Hematopoietic multipotent progenitor cell treated with erythropoietin and hydrocortisone succinate and interleukin-3 and kit ligand, for 8 days (in vitro differentiated cells): Measurements from ENCODE around the gene PTH2R.
"Not testable (repeated sequence)": the region's sequence is repeated elsewhere in the genome, so short reads cannot be mapped to it uniquely, and the experiment has no call there.

Source experiments
- DNase-seq: peaks from one replicate; pipeline ENCODE4 v3.0.0-alpha.2; 2015

Gene PTH2R

GRCh38 chr2:208406474-208407451, at the start of gene PTH2R:
TSS of gene PTH2R (plus strand) at chr2:208406792. CDS start at chr2:208407044, 252 bp downstream.
- no peak for DNase-seq

DNA sequence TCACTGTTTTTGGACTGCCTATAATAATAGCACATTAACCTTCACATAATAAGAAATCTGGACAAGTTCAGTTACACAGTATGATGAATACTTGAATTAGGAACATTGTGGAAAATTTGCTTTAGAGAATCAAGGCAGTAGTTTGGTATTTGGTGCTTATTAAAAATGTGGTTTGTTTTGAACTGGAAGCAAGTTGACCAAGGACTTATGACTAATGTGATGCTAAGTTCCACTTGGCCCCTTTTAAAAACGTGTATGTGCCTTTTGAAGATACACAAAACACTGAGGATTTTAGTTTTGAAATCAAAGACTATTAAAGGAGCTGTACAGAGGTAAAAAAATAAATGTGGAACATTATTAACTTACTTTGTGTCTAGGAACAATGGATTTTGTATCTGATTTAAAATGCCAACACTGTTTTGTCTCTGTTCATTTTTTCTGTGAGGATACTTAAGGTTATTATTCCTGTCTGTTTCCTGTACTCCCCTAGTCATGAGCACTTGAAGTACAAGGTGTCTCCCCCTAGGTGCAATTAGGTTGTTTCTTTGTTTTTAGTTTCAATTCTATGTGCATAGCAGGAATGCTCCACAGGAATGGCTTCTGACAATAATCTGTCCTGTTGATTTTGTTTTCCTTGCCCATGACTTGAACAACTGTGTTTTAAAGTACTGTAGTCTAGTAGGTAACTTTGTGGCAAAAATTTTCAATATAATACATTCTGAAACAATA, 49.6 kb upstream of the PTH2R start:
- DNase-seq: no peak

DNA sequence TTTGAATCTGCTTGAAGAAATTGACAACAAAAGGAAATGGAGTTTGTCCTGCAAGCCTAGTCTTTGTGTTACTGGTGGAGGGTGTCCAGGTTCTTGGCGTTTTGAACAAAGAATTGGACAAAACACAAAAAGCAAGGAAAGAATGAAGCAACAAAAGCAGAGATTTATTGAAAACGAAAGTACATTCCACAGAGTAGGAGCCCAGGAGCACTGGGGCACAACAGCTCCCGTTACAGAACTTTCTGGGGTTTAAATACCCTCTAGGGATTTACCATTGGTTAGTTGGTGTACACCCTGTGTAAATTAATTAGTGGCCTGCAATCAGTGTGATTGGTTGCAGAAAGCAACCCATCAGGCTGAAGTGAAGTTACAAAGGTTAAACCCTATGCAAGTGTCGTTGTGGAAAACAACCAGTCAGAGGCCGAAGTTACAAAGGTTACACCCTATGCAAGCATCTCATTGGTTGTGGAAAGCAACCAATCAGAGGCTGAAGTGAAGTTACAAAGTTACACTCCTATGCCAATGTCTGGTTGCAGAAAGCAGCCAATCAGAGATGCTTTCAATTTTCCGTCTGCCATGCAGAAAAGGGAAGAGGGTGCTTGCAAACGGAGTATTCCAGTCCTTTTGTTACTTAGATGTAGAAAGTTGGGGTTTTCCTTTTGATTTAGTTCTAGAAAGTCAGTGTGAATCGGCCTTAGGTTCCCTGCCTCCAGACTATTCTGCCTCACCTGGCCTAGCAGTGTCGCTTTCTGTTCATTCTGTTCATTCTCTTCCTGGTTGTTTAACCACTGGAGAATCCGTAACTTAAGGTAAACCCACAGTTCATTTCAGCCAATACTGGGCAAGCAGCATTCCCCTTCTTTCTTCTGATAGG, 47.6 kb upstream of the PTH2R start:
- no peak for DNase-seq

DNA sequence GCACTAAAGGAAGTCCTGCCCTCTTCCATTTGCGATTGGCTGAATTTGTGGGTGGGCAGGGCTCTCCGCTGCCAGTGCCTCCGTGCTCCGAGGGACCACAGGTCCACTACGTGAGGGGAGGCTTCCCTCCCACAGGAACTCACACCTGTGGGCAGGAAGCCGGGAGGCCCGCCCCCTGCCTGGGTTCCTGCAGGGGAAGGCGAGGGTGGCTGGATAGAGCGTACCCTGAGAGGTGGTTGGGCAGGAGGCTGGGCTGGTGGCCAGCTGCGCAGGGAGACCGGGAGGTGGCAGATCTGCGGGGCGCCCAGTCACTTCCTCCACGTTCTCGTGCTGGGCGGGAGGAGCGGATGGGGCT, 47.0 kb upstream of the PTH2R start:
- peak; percentile 44 for DNase-seq

GRCh38 chr2:208360259-208361076, 46.1 kb upstream of the PTH2R start:
- DNase-seq: no peak

DNA sequence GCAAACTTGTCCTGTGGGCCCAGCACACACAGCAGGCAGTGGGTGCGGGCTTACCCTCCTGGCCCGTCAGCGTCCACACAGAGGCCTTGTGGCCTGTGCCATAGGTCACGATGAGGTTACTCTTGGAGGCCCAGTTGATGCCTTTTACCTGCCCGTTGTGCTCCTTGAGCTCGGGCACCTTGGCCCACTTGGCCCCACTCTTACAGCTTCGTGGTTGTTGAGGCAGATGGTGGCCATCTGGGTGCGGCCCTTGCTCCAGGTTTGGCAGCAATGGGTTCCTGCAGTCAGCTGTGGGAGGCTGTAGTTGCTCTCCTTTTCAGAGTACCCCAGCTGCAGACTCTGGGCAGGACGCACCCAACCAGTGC, 45.5 kb upstream of the PTH2R start:
- no peak for DNase-seq

- DNase-seq: peak; percentile 57
Measured at GRCh38 chr2:208363485-208363884, 43.1 kb upstream of the PTH2R start.

DNA sequence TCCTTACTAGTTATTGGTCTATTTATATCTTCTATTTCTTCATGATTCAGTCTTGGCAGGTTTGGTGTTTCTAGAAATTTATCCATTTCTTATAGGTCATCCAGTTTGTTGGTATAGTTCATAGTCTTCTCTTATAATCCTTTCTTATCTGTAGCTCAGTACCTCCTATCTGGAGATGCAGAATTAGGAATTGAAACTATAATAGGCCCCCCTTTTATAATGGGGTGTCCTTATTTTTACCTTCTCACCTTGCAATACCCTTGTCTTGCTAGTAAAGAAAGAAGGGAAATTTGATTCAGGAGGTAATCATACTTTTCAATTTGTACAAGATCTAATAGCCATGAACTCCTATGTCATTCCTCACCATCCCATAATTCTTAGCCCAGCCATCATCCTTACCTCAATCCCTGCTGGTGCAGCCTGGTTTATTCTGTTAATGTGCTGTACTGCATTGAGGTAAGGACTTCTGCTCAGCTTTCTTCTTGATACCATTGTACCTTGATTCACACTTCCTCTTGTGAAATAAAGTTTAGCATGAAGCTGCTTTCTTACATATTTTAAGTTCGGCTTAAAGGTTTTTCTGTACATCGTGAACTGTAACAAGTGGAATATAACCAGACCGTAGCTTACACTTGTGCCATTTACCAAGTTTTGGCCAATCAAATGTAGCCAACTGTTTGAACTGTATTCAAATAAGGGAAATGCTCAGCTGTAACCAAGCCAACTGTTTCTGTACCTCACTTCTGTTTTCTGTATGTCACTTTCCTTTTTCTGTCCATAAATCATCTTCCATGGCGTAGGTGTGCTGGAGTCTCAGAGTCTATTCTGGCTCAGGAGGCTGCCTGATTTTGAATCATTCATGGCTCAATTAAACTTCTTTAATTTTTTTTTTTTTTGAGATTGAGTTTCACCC, 40.1 kb upstream of the PTH2R start:
- DNase-seq: no peak

GRCh38 chr2:208369091-208369490, 37.5 kb upstream of the PTH2R start:
- no peak for DNase-seq

GRCh38 chr2:208370881-208371633, 35.5 kb upstream of the PTH2R start:
- peak; percentile 80 for DNase-seq

GRCh38 chr2:208371634-208371935, 35.0 kb upstream of the PTH2R start:
- no peak for DNase-seq

- DNase-seq: peak; percentile 57
Measured at GRCh38 chr2:208373460-208374089, 33.0 kb upstream of the PTH2R start.

DNA sequence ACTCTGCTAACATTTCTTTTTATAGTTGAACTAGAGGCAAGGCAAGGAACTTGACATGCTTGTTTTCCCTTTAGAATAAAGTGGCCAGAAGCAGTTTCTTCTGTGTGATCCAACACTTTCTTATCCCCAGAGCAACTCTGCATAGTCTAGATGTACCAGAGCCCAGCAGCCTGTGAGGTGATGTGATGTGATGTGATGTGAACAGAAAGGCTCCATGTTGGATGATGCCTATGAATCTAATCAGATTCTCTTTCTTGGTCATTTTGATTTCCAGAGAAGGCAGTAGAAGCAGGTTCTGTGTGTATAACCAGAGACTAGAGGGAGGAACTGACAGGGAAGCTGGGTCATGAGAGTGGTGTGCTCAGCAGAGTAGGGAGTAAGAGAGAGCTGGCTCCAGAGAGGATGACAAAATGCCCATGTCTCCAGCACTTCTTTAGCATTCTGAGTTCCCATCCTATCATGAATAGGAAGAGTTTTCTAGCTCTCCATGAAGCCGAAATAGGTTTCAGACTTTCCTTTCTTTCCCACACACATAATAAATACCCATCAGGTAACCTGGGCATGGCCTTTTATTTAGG, 31.0 kb upstream of the PTH2R start:
- no peak for DNase-seq

GRCh38 chr2:208377344-208377860, 29.2 kb upstream of the PTH2R start:
- not testable (repeated sequence) for DNase-seq

DNA sequence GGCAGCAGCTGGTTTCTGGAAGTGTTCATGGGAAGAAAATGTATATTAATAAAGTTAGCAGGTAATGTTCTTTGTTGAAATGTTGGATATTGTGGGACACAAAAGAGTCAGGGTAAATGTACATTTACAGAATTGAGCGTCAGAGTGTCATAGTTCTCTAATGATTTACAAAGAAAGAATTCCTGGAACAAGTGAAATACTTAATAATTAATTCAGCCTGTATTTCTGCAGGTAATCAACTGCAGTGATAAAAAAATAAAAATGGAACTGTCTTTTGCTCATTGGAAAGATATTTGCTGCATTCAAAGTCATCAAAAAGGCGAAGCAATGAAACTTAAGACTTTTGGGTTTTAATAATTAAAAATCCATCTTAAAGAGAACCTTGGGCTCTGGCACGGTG, 27.4 kb upstream of the PTH2R start:
- no peak for DNase-seq

GRCh38 chr2:208384637-208385036, 22.0 kb upstream of the PTH2R start:
- DNase-seq: no peak

DNA sequence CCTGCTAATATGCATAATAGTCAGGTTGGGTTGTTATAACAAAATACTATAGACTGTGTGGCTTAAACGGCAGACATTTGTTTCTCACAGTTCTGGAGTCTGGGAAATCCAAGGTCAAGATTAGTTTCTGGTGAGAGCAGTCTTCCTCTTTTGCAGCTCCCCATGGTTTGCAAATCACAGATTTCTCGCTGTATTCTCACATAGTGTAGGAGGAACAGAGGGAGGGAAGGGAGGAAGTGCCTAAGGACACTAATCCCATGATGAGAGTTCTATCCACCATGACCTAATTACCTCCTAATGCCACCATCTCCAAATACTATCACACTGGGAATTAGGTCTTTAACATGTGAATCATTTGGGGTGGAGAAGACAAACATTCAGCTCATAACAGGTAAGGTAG, 20.1 kb upstream of the PTH2R start:
- no peak for DNase-seq

- DNase-seq: no peak
Measured at GRCh38 chr2:208389940-208390339, 16.7 kb upstream of the PTH2R start.

DNA sequence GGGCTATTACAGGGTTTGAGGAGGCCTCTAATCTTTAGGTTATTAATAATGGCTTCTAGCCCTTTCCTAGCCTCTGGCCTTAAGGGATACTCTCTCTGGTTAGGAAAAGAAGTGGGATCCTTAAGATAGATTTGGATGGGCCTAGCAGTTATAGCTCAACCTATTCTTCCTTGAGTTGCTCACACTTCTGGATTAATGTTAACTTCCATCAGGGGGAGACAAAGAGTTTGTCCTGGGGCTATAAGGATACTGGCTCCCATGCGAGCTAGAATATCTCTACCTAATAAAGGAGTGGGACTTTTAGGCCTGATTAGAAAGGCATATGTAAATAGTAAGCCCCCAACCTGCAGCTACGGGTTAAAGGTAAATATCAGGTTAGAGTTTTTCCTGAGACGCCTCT, 14.3 kb upstream of the PTH2R start:
- no peak for DNase-seq
